Right renal pelvis (tissue), 4 donors: Measurements from ENCODE around the gene PTCRA. TPM values are rescaled to one million over a fixed set of nuclear protein-coding genes. Genes with fewer than 3 reads are reported as not detected.
A peak's percentile ranks its signal among the peaks of the same experiment; 100 is the strongest.
"Not testable (repeated sequence)": the region's sequence is repeated elsewhere in the genome, so short reads cannot be mapped to it uniquely, and the experiment has no call there.

Experiments
- DNase-seq, 4 donors: peaks; one replicate each; pipeline ENCODE4 v3.0.0-alpha.2; 2013; ENCODE audit warnings: low read depth in 4 of 4, low spot score in 3 of 4, missing footprints in 1 of 4
- polyA plus RNA-seq, 4 donors: library from polyadenylated mRNA; unstranded; fragments of 120-200 nt; gene quantifications; one replicate each; pipeline ENCODE4 v1.2.1, GENCODE V29; 2013; ENCODE audit not compliant: insufficient read length in 4 of 4

The PTCRA gene
- polyA plus RNA-seq, 4 donors, result 0.15 to 0.36 (median 0.30) TPM; not detected in 1

- DNase-seq, result not testable (repeated sequence)
These were observed 13.2 kb upstream of the PTCRA start for GRCh38 chr6:42902429-42903263.

GRCh38 chr6:42904467-42904866 lies 11.4 kb upstream of the PTCRA start:
- DNase-seq, result no peak

- DNase-seq, result no peak
These were observed 8.5 kb upstream of the PTCRA start for GRCh38 chr6:42907336-42907735.

GRCh38 chr6:42909835-42910234 lies 6.0 kb upstream of the PTCRA start:
- DNase-seq, result no peak

GRCh38 chr6:42911171-42912021 lies 4.5 kb upstream of the PTCRA start:
- no peak for DNase-seq

- DNase-seq, result no peak
These were observed 1.3 kb upstream of the PTCRA start for GRCh38 chr6:42914546-42914945.

GRCh38 chr6:42916288-42916687 lies 435 bp downstream of the PTCRA start:
- no peak for DNase-seq

GRCh38 chr6:42921801-42922200 lies 5.9 kb downstream of the PTCRA start:
- no peak for DNase-seq

- no peak for DNase-seq
These were observed 7.8 kb downstream of the PTCRA start for GRCh38 chr6:42923666-42924065.

GRCh38 chr6:42925248-42925857 lies 9.5 kb downstream of the PTCRA start:
- DNase-seq, result no peak

- peak; percentile 84 to 91 (median 88) for DNase-seq
These were observed 13.3 kb downstream of the PTCRA start, which contains the start of gene CNPY3 for GRCh38 chr6:42928986-42929820. CNPY3 (plus strand) TSS chr6:42929480; CDS start chr6:42929571, 91 bp downstream.

GRCh38 chr6:42929821-42930360 lies 14.0 kb downstream of the PTCRA start:
- peak in 2 of 4 donors; percentile 52 to 54 for DNase-seq

GRCh38 chr6:42932412-42932811 lies 16.6 kb downstream of the PTCRA start:
- no peak for DNase-seq

- DNase-seq, result no peak
These were observed 17.4 kb downstream of the PTCRA start for GRCh38 chr6:42933205-42933604.

- DNase-seq, result no peak
These were observed 19.5 kb downstream of the PTCRA start for GRCh38 chr6:42935322-42935721.

GRCh38 chr6:42936398-42936797 lies 20.5 kb downstream of the PTCRA start:
- DNase-seq, result no peak

- no peak for DNase-seq
These were observed 21.9 kb downstream of the PTCRA start for GRCh38 chr6:42937548-42938427.

- DNase-seq, result no peak
These were observed 22.6 kb downstream of the PTCRA start for GRCh38 chr6:42938428-42938796.
